ENCODE results near the gene FRA10AC1. TPM values are rescaled to one million over a fixed set of nuclear protein-coding genes. Genes with fewer than 3 reads are reported as not detected.

The FRA10AC1 gene
- total RNA-seq, 2 experiments from 2014 or later: 15.1 to 15.8 TPM

DNA sequence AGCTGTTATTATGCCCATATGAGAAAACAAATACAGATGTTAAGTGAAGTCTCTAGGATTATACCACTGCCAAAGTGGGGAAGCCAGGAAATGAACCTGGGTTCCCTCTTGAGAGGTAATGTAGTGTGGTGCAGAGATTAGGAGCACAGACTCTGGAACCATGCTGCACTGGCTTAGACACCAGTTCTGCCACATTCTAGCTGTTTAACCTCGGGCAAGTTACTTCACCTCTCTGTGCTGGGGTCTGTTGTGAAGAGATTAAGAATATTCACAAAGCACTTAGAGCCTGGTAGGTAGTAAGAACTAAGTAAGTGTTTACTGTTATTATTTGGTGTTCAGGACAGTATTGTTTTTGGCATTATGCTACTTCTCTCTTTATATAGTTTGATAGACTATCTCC lies 48.2 kb downstream of the FRA10AC1 start:
- no peaks in the 10 kb centered on the region for H3K4me1 Mint-ChIP-seq (ENCODE audit: low read depth)
- intact Hi-C loops (cut with micrococcal nuclease): no loop called here
- H3K4me3 Mint-ChIP-seq: no peak overlapping the region
- H3K27me3 Mint-ChIP-seq: peaks cover 1% of the 10 kb centered on the region
- POLR2A ChIA-PET: no interaction called here
- H3K27ac Mint-ChIP-seq: no peak overlapping the region
- no peaks in the 10 kb centered on the region for H3K9me3 Mint-ChIP-seq
- TF ChIP-seq, protein P1, sequence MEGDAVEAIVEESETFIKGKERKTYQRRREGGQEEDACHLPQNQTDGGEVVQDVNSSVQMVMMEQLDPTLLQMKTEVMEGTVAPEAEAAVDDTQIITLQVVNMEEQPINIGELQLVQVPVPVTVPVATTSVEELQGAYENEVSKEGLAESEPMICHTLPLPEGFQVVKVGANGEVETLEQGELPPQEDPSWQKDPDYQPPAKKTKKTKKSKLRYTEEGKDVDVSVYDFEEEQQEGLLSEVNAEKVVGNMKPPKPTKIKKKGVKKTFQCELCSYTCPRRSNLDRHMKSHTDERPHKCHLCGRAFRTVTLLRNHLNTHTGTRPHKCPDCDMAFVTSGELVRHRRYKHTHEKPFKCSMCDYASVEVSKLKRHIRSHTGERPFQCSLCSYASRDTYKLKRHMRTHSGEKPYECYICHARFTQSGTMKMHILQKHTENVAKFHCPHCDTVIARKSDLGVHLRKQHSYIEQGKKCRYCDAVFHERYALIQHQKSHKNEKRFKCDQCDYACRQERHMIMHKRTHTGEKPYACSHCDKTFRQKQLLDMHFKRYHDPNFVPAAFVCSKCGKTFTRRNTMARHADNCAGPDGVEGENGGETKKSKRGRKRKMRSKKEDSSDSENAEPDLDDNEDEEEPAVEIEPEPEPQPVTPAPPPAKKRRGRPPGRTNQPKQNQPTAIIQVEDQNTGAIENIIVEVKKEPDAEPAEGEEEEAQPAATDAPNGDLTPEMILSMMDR (IDR thresholded peaks at IDR 0.05): no peak
- CTCF ChIA-PET: interaction anchor here (1.3 kb wide), 1 partner anchor 24 kb away, joined by 3 read pairs; no protein-coding TSS in a partner anchor
- DNase-seq (no peak), ATAC-seq (no peak)
- no peaks in the 10 kb centered on the region for H3K36me3 Mint-ChIP-seq (ENCODE audit: low read depth)

DNA sequence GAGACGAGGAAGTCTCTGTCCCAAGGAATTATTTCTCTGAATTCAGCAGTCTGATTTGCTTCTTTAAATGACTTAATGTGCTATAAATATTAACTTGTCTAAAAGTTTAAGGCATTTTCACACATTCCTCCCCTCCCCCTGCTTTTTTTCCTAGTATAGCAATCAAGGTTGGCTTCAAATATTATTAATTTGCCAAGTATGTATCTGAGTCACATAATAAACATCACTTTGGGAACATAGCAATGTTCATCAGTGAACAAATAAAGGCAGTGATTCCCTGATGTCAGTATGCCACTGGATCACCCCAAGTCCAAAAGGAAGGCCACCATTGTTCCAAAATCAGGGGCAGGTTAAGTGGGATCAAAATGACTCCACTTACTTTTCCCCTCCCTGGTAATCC lies 49.5 kb downstream of the FRA10AC1 start:
- intact Hi-C loops (cut with micrococcal nuclease): no loop called here
- POLR2A ChIA-PET: no interaction called here
- Mint-ChIP-seq H3K9me3 (no peaks in the 10 kb centered on the region), H3K4me1 (ENCODE audit: low read depth) (no peaks in the 10 kb centered on the region), H3K36me3 (ENCODE audit: low read depth) (no peaks in the 10 kb centered on the region), H3K27ac (no peak overlapping the region), H3K4me3 (no peak overlapping the region), H3K27me3 (peaks cover 1% of the 10 kb centered on the region)
- TF ChIP-seq, protein P1 (IDR thresholded peaks at IDR 0.05): no peak
- DNase-seq (no peak), ATAC-seq (no peak)
- CTCF ChIA-PET: no interaction called here

DNA sequence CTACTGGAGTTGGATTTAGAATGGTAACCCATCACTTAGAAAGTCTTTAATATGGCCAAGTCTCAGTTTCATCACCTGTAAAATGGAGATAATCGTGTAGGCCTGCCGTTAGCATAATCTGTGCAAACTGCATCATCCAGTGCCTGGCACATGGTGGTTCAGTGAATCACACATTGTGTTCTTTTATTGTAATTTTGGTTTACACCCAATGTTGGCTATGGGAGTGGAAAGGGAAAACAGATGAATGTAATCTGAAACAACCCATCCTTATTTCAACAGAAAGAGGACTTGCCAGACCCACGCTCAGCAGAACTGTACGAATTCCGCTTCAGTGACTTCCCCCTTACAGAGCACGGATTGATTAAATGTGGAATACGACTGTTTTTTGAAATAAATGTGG lies 62.6 kb downstream of the FRA10AC1 start:
- POLR2A ChIA-PET: no interaction called here
- TF ChIP-seq, protein P1 (IDR thresholded peaks at IDR 0.05): no peak
- Mint-ChIP-seq H3K9me3 (no peaks in the 10 kb centered on the region), H3K27ac (no peak overlapping the region), H3K4me3 (no peak overlapping the region), H3K27me3 (peaks cover 7% of the 10 kb centered on the region), H3K4me1 (ENCODE audit: low read depth) (no peaks in the 10 kb centered on the region), H3K36me3 (ENCODE audit: low read depth) (no peaks in the 10 kb centered on the region)
- CTCF ChIA-PET: no interaction called here
- no peak for DNase-seq
- intact Hi-C loops (cut with micrococcal nuclease): no loop called here
- ATAC-seq: no peak

DNA sequence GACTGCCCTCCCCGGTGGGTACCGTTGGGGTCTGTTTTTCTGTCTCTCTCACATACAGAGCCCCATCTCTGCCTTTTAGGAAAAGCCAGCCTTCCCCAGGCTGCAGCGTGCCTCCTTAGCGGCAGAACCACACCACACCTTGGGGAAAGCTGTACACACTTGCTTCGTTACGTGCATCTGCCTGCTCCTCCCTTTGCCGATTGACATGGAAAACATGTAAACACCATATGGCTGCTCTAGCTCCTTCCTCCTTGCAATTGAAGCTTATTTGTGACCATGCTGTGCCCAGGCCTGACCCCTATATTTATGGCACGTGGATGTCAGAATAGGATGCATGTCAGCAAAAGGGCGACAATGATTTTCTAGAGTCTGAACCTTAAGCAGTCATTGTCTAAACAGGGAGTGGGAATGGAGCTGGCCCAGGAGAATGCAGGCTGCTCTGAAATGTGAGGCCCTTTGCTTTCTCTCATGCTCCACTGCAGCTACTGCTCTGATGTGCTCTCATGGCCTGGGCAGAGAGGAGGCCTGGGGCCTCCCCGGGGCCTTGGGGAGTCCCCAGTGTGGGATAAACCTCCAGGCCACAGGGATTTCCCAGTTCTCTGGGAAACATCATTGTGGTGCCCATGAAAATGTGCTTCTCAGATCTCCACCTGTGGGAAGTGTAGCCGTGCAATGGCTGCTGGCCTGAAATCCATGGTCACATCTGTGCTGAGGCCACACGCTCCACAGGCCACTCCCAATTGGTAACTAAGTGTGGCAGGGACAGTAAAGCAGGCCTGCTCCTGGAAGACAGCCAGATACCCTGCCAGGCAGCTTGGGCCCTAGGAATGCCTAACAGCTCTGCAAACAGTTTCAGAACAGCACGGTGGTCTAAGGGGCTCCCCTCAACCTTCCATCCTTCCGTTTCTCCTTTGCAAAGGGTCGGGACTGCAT lies 71.5 kb downstream of the FRA10AC1 start:
- CTCF ChIA-PET: no interaction called here
- ATAC-seq: no peak
- Mint-ChIP-seq H3K4me1 (ENCODE audit: low read depth) (no peaks in the 10 kb centered on the region), H3K27me3 (no peaks in the 10 kb centered on the region), H3K4me3 (no peak overlapping the region), H3K9me3 (no peaks in the 10 kb centered on the region), H3K27ac (no peak overlapping the region), H3K36me3 (ENCODE audit: low read depth) (no peaks in the 10 kb centered on the region)
- TF ChIP-seq, protein P1 (IDR thresholded peaks at IDR 0.05): no peak
- POLR2A ChIA-PET: no interaction called here
- intact Hi-C loops (cut with micrococcal nuclease): no loop called here
- no peak for DNase-seq

DNA sequence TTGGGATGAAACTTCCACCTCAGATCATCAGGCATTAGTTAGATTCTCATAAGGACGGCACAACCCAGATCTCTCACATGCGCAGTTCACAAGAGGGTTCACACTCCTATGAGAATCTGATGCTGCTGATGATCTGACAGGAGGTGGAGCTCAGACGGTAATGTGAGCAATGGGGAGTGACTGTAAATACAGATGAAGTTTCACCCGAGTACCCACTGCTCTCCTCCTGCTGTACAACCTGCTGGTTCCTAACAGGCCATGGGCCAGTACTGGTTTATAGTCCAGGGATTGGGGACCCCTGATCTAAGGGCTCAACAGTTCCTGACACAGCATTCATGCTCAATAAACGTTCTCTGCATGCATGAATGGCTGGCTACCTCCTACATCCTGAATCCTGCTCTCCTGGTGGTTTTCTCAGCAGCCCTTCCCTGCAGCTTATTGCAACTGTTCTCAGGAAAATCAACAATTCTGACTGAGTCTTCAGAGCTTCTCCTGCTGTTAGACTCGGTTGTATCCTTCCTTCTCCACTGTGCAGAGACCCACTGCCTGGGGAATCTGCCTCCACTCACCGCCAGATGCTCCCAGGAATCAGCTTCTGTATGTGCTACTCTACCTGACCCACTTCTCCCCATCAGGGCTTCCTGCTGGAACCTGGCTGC lies 72.6 kb downstream of the FRA10AC1 start:
- TF ChIP-seq, protein P1 (IDR thresholded peaks at IDR 0.05): no peak
- ChIA-PET CTCF (no interaction called here), POLR2A (no interaction called here)
- H3K27me3 Mint-ChIP-seq: no peaks in the 10 kb centered on the region
- no peak overlapping the region for H3K27ac Mint-ChIP-seq
- DNase-seq (no peak), ATAC-seq (no peak)
- H3K36me3 Mint-ChIP-seq (ENCODE audit: low read depth): no peaks in the 10 kb centered on the region
- H3K4me3 Mint-ChIP-seq: no peak overlapping the region
- no peaks in the 10 kb centered on the region for H3K9me3 Mint-ChIP-seq
- no peaks in the 10 kb centered on the region for H3K4me1 Mint-ChIP-seq (ENCODE audit: low read depth)
- intact Hi-C loops (cut with micrococcal nuclease): no loop called here
